ENCODE measurements around the gene TMCC2. TPM values are rescaled to one million over a fixed set of nuclear protein-coding genes. Genes with fewer than 3 reads are reported as not detected.

TMCC2 gene
- total and polyA plus RNA-seq, 4 donors, result 20.2 to 77.4 (median 51.9) TPM

DNA sequence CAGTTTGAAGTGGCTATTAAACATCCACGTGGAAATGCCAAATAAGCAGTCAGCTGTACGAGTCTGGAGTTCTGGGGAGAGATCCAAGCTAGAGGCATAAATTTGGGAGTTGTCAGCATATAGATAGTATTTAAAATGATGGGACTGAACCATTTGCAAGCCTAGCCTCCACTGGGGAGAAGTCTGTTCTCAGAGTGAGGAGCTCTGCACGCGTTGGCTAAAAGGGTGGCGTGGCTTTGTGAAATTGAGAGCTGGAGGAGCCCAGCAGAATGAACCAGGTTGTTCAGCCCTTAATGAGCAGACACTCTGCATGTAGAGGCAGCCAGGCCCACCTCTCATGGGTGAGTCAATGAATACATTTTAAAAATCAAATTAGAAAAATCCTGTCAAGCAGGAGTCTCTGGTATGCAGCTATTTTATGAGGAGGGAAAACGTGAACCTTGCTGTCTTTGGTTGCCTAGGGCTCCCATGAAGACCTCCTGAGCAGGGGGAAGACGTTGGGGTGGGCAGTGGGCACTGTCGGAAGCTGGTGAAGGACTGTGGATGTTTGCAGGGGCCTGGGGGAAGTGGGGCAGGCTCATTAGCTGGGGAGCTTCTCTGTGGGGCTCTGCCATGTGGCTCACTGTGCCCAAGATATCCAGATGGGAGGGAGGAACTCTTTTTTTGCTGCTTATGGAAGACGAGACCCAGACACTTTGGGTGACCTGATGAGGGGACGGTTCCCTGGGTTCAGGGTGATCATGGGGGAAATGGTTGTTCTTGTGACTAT is 18.8 kb downstream of the TMCC2 start:
- peak in 2 of 6 donors; percentile 48 to 86 for DNase-seq (ENCODE audit: low read depth in 4 of 6, low spot score in 6 of 6)
- WGBS (ENCODE audit: insufficient coverage), result 65% methylated on average over 8 of the region's 10 CpGs
- H3K36me3 ChIP-seq (ENCODE audit: control insufficient read depth, insufficient read depth, low read length), result peaks cover 21% of the 10 kb centered on the region
- H3K27ac ChIP-seq (ENCODE audit: low read depth, low read length), result peak overlapping the region; percentile 67
- H3K4me1 ChIP-seq (ENCODE audit: control insufficient read depth, insufficient read depth, low read length), result peaks cover 48% of the 10 kb centered on the region
- no peaks in the 10 kb centered on the region for H3K9me3 ChIP-seq (ENCODE audit: control insufficient read depth, insufficient read depth, low read length)
- H3K27me3 ChIP-seq (ENCODE audit: control insufficient read depth, insufficient read depth, low read length), result no peaks in the 10 kb centered on the region
- no peak overlapping the region for H3K4me3 ChIP-seq (ENCODE audit: low read depth, low read length)

DNA sequence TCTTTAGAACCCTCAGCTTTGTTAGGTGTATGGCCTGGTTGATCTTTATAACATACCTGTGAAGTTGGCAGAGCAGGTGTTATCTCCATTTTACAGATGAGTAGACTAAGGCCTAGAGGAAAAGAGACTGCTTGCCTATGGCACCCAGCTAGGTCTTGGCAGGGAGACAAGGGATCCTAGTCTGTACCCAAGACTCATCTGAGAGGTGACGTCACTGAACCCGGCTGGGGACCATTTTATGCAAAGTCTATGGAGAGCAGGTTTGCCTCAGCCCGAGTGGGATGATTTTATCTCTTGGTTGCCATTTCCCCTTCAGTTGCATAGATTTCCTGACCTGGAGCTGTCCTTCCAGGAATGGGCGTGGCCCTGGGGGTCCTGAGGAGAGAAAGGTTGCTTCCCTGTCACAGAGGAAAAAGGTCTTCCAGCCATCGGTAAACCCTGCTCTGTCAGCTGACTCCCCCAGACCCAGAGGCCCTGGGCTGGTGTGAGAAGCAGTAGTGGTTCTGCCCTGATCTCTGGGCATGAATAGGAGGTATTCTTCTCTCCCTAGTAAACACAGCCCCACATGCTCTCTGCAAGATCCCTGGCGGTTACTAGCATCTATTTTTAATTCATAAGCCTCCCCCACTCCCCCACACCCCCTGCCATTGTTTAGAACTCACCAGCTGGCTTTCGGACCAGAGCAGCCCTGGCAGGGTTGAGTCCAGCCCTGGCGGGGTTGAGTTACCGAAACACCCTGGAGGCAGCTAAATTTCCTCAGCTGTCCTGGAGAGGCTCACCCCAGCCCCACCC is 19.6 kb downstream of the TMCC2 start:
- WGBS (ENCODE audit: insufficient coverage), result 22% methylated on average over 5 of the region's 9 CpGs
- Histone ChIP-seq H3K36me3 (ENCODE audit: control insufficient read depth, insufficient read depth, low read length) (peaks cover 15% of the 10 kb centered on the region), H3K27me3 (ENCODE audit: control insufficient read depth, insufficient read depth, low read length) (no peaks in the 10 kb centered on the region), H3K4me1 (ENCODE audit: control insufficient read depth, insufficient read depth, low read length) (peaks cover 43% of the 10 kb centered on the region), H3K27ac (ENCODE audit: low read depth, low read length) (peak overlapping the region; percentile 72), H3K4me3 (ENCODE audit: low read depth, low read length) (no peak overlapping the region), H3K9me3 (ENCODE audit: control insufficient read depth, insufficient read depth, low read length) (no peaks in the 10 kb centered on the region)
- DNase-seq (ENCODE audit: low read depth in 4 of 6, low spot score in 6 of 6), result peak in 2 of 6 donors; percentile 66 to 77

DNA sequence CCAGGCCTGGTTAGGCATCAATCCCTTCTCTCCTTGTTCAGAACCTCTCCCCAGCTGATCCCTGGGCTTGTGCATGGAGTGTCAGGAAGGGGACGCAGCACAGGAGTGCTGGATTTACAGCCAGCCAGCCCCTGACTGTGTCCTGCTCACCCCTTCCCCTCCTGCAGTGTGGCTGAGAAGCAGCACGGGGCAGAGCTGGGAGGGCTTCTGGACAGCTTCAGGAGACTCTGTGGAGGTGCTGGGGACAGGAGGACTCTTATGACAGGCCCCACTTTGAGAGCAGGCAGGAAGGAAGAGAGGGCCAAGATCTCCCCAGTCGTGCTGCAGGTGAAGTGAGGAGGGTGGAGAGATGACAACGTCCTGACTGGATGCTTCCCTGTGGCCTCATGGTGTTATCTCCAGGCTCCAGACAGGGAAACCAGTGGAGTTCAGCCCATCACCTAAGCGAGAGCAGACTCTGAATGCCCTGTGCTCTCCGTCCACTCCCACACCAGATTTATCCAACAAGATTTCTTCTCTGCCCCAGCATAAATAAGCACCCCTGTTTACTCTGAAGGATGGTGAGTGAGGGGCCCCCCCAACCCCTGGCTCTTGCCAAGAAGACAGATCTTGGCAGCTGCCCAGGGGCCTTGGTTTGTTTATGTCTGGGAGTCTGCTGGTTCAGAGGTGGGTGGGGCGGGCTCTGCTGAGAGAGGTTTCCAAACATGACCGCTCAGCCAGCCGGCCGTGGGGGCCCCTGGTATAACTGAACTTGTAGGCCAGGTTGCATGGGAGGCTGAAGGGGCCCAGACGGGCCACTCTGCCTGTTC is 21.3 kb downstream of the TMCC2 start:
- peak in 2 of 6 donors; percentile 78 to 88 for DNase-seq (ENCODE audit: low read depth in 4 of 6, low spot score in 6 of 6)
- peaks cover 7% of the 10 kb centered on the region for H3K36me3 ChIP-seq (ENCODE audit: control insufficient read depth, insufficient read depth, low read length)
- H3K9me3 ChIP-seq (ENCODE audit: control insufficient read depth, insufficient read depth, low read length), result no peaks in the 10 kb centered on the region
- 31% methylated on average over 5 of the region's 11 CpGs for WGBS (ENCODE audit: insufficient coverage)
- H3K4me1 ChIP-seq (ENCODE audit: control insufficient read depth, insufficient read depth, low read length), result peaks cover 43% of the 10 kb centered on the region
- no peaks in the 10 kb centered on the region for H3K27me3 ChIP-seq (ENCODE audit: control insufficient read depth, insufficient read depth, low read length)
- H3K27ac ChIP-seq (ENCODE audit: low read depth, low read length), result peak overlapping the region; percentile 74
- H3K4me3 ChIP-seq (ENCODE audit: low read depth, low read length), result no peak overlapping the region

DNA sequence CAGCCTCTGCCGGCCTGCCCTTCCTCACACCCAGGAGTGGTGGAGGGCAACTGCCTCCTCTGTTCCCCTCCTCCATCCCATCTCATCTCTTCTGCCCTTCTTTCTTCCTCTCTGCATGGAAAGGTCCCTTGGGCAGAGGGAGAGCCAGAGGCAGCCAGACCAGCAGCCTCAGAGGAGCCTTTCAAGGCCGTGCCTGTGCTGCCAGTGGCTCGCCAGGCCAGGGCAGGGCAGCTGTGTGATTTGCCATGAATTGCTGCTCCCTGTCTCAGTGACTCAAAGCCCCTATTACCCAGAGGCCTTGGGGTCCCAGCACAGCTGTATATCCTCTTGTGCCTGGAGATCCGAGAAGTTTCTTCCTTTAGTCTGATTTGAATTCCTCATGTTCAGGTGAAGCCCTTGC is 21.9 kb downstream of the TMCC2 start:
- Histone ChIP-seq H3K9me3 (ENCODE audit: control insufficient read depth, insufficient read depth, low read length) (no peaks in the 10 kb centered on the region), H3K4me3 (ENCODE audit: low read depth, low read length) (no peak overlapping the region), H3K27me3 (ENCODE audit: control insufficient read depth, insufficient read depth, low read length) (no peaks in the 10 kb centered on the region), H3K36me3 (ENCODE audit: control insufficient read depth, insufficient read depth, low read length) (peaks cover 10% of the 10 kb centered on the region), H3K4me1 (ENCODE audit: control insufficient read depth, insufficient read depth, low read length) (peaks cover 43% of the 10 kb centered on the region), H3K27ac (ENCODE audit: low read depth, low read length) (peak overlapping the region; percentile 74)
- no peak for DNase-seq (ENCODE audit: low read depth in 4 of 6, low spot score in 6 of 6)
- 37% methylated on average over 3 of the region's 4 CpGs for WGBS (ENCODE audit: insufficient coverage)

DNA sequence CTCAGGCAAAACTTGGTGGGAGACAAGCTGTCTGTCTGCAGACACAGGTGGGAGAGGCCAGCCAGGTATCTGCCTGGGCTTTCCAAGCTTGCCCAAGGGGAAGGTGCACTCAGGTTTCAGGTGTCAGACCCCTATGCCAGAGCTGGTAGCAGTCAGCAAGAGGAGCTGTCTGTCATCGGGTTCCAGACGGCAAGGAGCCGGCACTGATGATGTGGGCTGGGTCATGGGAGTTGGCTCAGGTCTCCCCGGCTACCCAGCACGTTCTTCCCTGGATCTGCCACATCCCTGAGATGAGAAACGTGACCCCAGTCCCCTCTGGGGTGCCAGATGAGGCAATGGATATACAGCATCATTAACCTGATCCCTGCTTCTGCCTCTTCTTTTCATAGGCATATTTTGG is 23.0 kb downstream of the TMCC2 start:
- Histone ChIP-seq H3K9me3 (ENCODE audit: control insufficient read depth, insufficient read depth, low read length) (no peaks in the 10 kb centered on the region), H3K4me3 (ENCODE audit: low read depth, low read length) (no peak overlapping the region), H3K27me3 (ENCODE audit: control insufficient read depth, insufficient read depth, low read length) (no peaks in the 10 kb centered on the region), H3K36me3 (ENCODE audit: control insufficient read depth, insufficient read depth, low read length) (peaks cover 12% of the 10 kb centered on the region), H3K4me1 (ENCODE audit: control insufficient read depth, insufficient read depth, low read length) (peaks cover 44% of the 10 kb centered on the region), H3K27ac (ENCODE audit: low read depth, low read length) (no peak overlapping the region)
- DNase-seq (ENCODE audit: low read depth in 4 of 6, low spot score in 6 of 6), result no peak
- WGBS (ENCODE audit: insufficient coverage), result 48% methylated on average over 6 of the region's 6 CpGs

DNA sequence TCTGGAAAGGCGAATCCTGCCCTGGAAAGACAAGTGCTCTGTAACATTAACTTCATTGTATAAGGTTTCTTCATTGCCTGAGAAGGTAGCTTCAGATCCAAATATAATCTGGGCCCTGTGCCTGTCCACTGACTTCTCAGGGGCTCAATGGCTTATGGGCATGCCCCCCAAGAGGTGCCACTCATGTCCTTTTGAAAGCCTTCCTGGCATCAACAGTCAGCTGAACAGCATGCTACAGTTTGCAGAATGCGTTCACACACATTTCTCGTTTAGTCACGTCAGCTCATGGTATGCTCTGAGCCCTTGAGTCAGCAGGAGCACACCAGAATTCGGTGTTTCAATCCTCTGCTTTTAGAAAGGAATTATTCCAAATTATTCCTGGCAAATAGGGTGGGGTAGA is 23.8 kb downstream of the TMCC2 start:
- DNase-seq (ENCODE audit: low read depth in 4 of 6, low spot score in 6 of 6), result no peak
- Histone ChIP-seq H3K36me3 (ENCODE audit: control insufficient read depth, insufficient read depth, low read length) (peaks cover 12% of the 10 kb centered on the region), H3K4me1 (ENCODE audit: control insufficient read depth, insufficient read depth, low read length) (peaks cover 50% of the 10 kb centered on the region), H3K27me3 (ENCODE audit: control insufficient read depth, insufficient read depth, low read length) (no peaks in the 10 kb centered on the region), H3K4me3 (ENCODE audit: low read depth, low read length) (no peak overlapping the region), H3K9me3 (ENCODE audit: control insufficient read depth, insufficient read depth, low read length) (no peaks in the 10 kb centered on the region), H3K27ac (ENCODE audit: low read depth, low read length) (no peak overlapping the region)
- WGBS (ENCODE audit: insufficient coverage), result 72% methylated on average over 3 of the region's 5 CpGs

DNA sequence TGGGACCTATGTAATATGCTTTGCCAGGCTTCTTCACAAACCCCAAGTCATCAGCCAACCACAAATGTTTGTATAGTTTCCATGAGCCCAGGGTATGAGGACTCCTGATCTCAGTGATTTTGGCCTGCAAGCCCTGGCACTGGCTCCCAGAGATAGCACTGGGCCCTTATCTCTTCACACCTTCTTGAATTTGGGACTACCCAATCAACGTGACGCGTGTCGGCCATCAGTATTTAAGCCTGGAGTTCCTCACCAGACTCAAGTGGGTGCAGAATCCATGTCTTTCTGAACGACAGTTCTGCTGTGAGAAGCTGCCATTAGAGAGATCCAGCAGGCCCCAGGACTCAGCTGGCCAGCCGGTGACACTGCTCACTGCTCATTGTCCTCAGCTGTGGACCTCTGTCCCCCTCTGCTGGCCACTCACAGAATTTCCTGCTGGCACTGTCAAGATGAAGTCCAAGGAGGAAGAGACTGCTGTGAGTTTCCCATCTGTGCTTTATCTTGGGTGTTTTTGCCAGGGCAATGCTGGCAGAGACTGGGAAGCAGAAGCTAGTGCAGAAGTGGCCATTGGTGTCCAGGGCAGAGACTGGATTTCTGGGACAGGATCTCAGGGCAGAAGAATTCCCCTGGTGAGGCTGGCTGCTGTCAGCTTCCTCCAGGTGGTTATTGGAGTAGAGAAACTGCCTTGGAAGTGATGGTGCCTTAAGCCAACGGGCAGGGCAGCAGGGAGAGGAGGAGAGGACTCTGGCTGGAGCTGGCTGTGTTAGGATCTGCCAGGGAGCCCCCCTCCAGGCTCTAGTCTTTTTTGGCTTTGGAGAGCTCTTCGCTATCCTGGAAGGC is 28.4 kb downstream of the TMCC2 start:
- no peak overlapping the region for H3K4me3 ChIP-seq (ENCODE audit: low read depth, low read length)
- no peaks in the 10 kb centered on the region for H3K9me3 ChIP-seq (ENCODE audit: control insufficient read depth, insufficient read depth, low read length)
- WGBS (ENCODE audit: insufficient coverage), result 46% methylated on average over 8 of the region's 8 CpGs
- no peak overlapping the region for H3K27ac ChIP-seq (ENCODE audit: low read depth, low read length)
- peaks cover 13% of the 10 kb centered on the region for H3K36me3 ChIP-seq (ENCODE audit: control insufficient read depth, insufficient read depth, low read length)
- peaks cover 33% of the 10 kb centered on the region for H3K4me1 ChIP-seq (ENCODE audit: control insufficient read depth, insufficient read depth, low read length)
- peak; percentile 70 to 97 (median 84) for DNase-seq (ENCODE audit: low read depth in 4 of 6, low spot score in 6 of 6)
- H3K27me3 ChIP-seq (ENCODE audit: control insufficient read depth, insufficient read depth, low read length), result no peaks in the 10 kb centered on the region

DNA sequence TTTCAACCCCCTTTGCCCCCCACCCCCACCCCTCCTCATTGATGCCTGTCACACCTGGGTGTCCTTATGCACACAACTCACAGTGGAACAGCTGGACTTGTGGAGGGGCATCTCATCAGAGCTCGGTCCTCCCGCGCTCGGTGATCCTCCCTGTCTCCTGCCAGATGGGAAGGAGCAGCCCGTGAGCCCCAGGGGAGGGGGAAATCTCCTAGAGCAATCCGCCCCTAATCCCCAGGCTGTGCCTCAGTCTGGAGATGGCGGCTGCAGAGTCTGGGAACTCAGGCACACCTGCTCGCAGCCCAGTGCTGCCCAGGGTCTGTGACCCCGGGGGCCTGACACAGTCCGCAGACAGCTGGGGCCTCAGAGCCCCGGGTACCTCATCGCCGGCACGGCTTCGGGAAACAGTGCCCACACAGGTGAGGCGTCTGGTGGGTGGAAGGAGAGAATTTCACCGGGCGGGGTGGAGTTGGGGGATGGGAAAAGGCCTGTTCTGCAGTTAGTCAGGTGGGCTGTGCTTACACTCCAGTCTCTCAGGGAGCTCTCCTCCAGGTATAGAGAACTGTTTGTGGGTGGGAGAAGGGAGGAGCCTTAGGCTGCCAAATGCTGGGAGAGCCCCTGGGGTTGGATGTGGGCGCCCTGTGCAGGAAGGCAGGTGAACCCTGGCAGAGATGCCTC is 29.3 kb downstream of the TMCC2 start:
- H3K4me3 ChIP-seq (ENCODE audit: low read depth, low read length), result no peak overlapping the region
- H3K9me3 ChIP-seq (ENCODE audit: control insufficient read depth, insufficient read depth, low read length), result no peaks in the 10 kb centered on the region
- no peak overlapping the region for H3K27ac ChIP-seq (ENCODE audit: low read depth, low read length)
- H3K4me1 ChIP-seq (ENCODE audit: control insufficient read depth, insufficient read depth, low read length), result peaks cover 35% of the 10 kb centered on the region
- no peak for DNase-seq (ENCODE audit: low read depth in 4 of 6, low spot score in 6 of 6)
- H3K36me3 ChIP-seq (ENCODE audit: control insufficient read depth, insufficient read depth, low read length), result peaks cover 14% of the 10 kb centered on the region
- H3K27me3 ChIP-seq (ENCODE audit: control insufficient read depth, insufficient read depth, low read length), result no peaks in the 10 kb centered on the region
- 93% methylated on average over 19 of the region's 19 CpGs for WGBS (ENCODE audit: insufficient coverage)
